Body of pancreas (tissue), 4 donors: ENCODE measurements around the gene PTPA. TPM values are rescaled to one million over a fixed set of nuclear protein-coding genes. Genes with fewer than 3 reads are reported as not detected.
"Not testable (repeated sequence)": the region's sequence is repeated elsewhere in the genome, so short reads cannot be mapped to it uniquely, and the experiment has no call there.

Source experiments
- ATAC-seq: fragments of 150-250 bp; one replicate; pipeline ENCODE4 v1.9.1; 2016
- DNase-seq, 4 donors: peaks; one replicate each; pipeline ENCODE4 v3.0.0-alpha.2; 2019
- H3K27ac ChIP-seq, 4 donors: fragments of 200-600 bp; sonication (generic); 1 replicate in 3 of 4; 2 replicates in 1 of 4; pipeline versions ENCODE4 v1.5.1 to v1.6.1; 2016 to 2019; ENCODE audit warnings: mild to moderate bottlenecking in 1 of 4, mixed read lengths in 1 of 4, moderate library complexity in 1 of 4
- H3K27me3 ChIP-seq, 2 donors: fragments of 200-600 bp; sonication (generic); one replicate each; pipeline ENCODE4 v1.6.0; 2016; ENCODE audit warnings: mild to moderate bottlenecking in 1 of 2
- H3K36me3 ChIP-seq, 2 donors: fragments of 200-600 bp; sonication (generic); replicated peaks in 1 of 2; 2 replicates each; pipeline ENCODE4 v1.5.1; 2016; ENCODE audit warnings: low read depth in 2 of 2; ENCODE audit not compliant: insufficient read depth in 1 of 2
- H3K4me1 ChIP-seq: fragments of 200-600 bp; sonication (generic); one replicate; pipeline ENCODE4 v1.6.0; 2016
- H3K4me3 ChIP-seq, 2 donors: fragments of 200-600 bp; sonication (generic); 1 replicate in 1 of 2; 2 replicates in 1 of 2; pipeline ENCODE4 v1.5.1; 2016 to 2019
- H3K9me3 ChIP-seq, 3 donors: fragments of 200-600 bp; sonication (generic); 1 replicate in 2 of 3; 2 replicates in 1 of 3; pipeline ENCODE4 v1.5.1; 2016
- POLR2A ChIP-seq, 3 donors: fragments of 450-650 bp; IDR thresholded peaks; one replicate each; pipeline ENCODE4 v1.6.1; 2016; ENCODE audit warnings: antibody characterized with exemption in 3 of 3, mild to moderate bottlenecking in 2 of 3
- WGBS, 2 donors: methylation state at CpG; one replicate each; pipeline ENCODE4 v1.1.5; 2017; 5-methylcytosine and 5-hydroxymethylcytosine counted together
- intact Hi-C: fragments of 100-400 bp; cut with DNase I; formaldehyde crosslinking; loops from one replicate; pipeline ENCODE4 v1.15.1; 2023
- total RNA-seq, 2 donors: library from RNA; depleted of rRNA; stranded (reverse); fragments of >200 nt; gene quantifications; one replicate each; pipeline ENCODE4 v1.1.0, GENCODE V29; 2016
- TF ChIP-seq, protein P1 (sequence below), 7 experiments: fragments of 450-650 bp in 4 of 7; fragments of 200-600 bp in 3 of 7; sonication (generic) in 3 of 7; IDR thresholded peaks; one replicate each; pipeline ENCODE4 v1.5.1; 2016 to 2019; ENCODE audit warnings: antibody characterized with exemption in 7 of 7

The PTPA gene
- total RNA-seq, 2 donors from 2014 or later: 32.7 to 52.1 TPM

DNA sequence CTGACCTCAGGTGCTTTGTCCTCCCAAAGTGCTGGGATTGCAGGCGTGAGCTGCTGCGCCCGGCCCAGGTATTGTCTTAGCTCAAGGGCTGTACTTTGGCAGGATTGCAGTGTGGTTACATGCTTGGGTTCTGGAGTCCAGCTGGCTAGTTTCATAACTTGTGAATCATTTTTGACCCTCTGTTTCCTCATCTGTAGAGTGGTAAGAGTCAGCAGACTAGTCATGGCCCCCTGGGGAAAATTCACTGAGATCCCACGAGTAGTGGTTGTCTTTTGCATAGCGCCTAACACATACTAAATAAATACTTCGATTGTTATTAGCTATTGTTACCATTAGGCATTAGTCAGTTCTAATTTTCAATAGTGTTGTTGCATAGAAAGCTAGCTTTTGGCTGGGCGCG, 14.3 kb downstream of the PTPA start:
- WGBS, 2 donors: 87 to 95% methylated on average over 8 of the region's 8 CpGs
- DNase-seq (no peak), ATAC-seq (no peak)
- Histone ChIP-seq H3K36me3 (peaks cover 0 to 13% of the 10 kb centered on the region in 2 donors), H3K4me3 (no peak overlapping the region), H3K27me3 (no peaks in the 10 kb centered on the region), H3K9me3 (no peaks in the 10 kb centered on the region), H3K27ac (no peak overlapping the region), H3K4me1 (no peaks in the 10 kb centered on the region)
- intact Hi-C loops: loop anchor here (5.0 kb wide), 1 partner anchor 487 kb away; no protein-coding TSS in a partner anchor
- TF ChIP-seq, protein P1, sequence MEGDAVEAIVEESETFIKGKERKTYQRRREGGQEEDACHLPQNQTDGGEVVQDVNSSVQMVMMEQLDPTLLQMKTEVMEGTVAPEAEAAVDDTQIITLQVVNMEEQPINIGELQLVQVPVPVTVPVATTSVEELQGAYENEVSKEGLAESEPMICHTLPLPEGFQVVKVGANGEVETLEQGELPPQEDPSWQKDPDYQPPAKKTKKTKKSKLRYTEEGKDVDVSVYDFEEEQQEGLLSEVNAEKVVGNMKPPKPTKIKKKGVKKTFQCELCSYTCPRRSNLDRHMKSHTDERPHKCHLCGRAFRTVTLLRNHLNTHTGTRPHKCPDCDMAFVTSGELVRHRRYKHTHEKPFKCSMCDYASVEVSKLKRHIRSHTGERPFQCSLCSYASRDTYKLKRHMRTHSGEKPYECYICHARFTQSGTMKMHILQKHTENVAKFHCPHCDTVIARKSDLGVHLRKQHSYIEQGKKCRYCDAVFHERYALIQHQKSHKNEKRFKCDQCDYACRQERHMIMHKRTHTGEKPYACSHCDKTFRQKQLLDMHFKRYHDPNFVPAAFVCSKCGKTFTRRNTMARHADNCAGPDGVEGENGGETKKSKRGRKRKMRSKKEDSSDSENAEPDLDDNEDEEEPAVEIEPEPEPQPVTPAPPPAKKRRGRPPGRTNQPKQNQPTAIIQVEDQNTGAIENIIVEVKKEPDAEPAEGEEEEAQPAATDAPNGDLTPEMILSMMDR (IDR thresholded peaks at IDR 0.05): no peak
- no peak for TF ChIP-seq POLR2A (IDR thresholded peaks at IDR 0.05)

DNA sequence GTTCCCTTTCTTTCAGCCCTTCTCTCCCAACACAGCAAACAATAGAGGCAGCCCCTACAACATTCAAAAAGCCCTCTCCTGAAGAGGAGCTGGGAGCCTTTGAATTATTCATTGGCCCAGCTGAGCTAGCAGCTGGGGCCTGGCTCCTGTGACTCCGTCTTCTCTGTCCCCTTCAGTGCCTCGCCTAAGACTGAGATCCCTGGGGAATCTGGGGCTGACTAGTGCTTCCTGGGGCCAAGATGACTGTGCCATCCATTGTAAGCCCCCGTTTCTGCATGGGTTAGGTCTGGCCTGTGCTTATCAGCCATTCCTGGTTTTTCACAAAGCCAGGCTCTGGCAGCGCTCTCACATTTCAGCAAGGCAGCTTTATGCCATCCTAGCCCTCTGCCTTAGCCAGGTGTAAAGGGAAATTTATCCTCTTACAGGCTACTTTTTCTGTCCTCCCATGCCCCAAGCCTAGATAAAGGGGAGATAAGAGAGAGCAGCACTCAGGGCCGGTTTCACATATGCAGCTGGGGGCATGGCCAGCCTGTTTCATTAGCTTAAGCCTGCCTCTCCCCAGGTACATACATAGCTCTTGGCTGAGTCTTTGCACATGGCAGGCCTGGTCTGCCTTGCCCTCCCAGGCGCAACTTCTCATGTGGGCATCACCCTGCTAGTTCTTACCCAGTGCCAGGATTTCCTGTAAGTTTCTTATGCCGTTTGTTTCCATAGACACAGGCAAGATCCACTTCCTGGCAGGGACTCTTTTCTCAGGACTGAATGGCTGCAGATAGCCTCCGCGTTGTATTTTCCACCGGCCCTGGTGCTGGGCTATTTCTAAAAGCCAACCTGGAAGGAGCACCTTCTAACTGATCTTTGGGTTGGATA, 15.8 kb downstream of the PTPA start:
- Histone ChIP-seq H3K27me3 (no peaks in the 10 kb centered on the region), H3K36me3 (peaks cover 0 to 13% of the 10 kb centered on the region in 2 donors), H3K4me3 (no peak overlapping the region), H3K9me3 (no peaks in the 10 kb centered on the region), H3K27ac (no peak overlapping the region), H3K4me1 (peaks cover 8% of the 10 kb centered on the region)
- TF ChIP-seq, protein P1 (IDR thresholded peaks at IDR 0.05): no peak
- no peak for TF ChIP-seq POLR2A (IDR thresholded peaks at IDR 0.05)
- intact Hi-C loops: loop anchor here (5.0 kb wide), 1 partner anchor 485 kb away; no protein-coding TSS in a partner anchor
- WGBS, 2 donors: 71 to 73% methylated on average over 8 to 10 of the region's 10 CpGs
- DNase-seq: no peak
- no peak for ATAC-seq

DNA sequence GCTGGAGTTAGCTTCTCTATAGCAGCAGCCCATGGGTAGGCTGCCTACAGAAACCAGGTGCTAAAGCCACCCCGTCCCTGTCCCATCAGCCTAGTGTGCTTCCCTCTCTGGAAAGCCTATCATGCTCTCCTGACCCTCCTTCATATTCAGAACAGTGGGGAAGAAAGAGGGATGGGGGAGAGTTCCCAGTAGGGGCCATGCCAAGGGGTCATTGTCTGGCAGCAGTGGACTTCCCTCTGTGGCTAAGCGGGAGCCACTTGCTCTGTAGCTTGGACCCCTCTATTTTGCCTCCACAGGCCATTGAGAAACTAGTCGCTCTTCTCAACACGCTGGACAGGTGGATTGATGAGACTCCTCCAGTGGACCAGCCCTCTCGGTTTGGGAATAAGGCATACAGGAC, 17.5 kb downstream of the PTPA start:
- no peak for DNase-seq

DNA sequence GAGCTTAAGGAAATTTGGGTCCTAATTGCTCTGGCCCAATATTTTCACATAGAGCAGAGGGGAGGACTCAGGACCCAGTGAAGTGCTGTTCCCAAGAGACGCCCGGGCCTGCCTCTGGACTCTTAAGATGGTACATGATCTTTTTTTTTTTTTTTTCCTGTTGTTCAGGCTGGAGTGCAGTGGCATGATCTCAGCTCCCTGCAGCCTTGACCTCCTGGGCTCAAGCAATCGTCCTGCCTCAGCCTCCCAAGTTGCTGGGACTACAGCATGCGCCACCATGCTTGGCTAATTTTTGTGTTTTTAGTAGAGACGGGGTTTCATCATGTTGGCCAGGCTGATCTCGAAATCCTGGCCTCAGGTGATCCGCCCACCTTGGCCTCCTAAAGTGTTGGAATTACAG, 19.1 kb downstream of the PTPA start:
- not testable (repeated sequence) for H3K9me3 ChIP-seq, DNase-seq, ATAC-seq, H3K36me3 ChIP-seq, H3K4me3 ChIP-seq, H3K4me1 ChIP-seq, H3K27ac ChIP-seq, H3K27me3 ChIP-seq
- intact Hi-C loops: loop anchor here (10.0 kb wide), 1 partner anchor 655 kb away; no protein-coding TSS in a partner anchor
- 87 to 89% methylated on average over 7 of the region's 7 CpGs for WGBS, 2 donors

More for the DNA sequence above, 17.5 kb downstream of the PTPA start:
- Histone ChIP-seq H3K27me3 (no peaks in the 10 kb centered on the region), H3K4me1 (peaks cover 8% of the 10 kb centered on the region), H3K27ac (no peak overlapping the region), H3K36me3 (peaks cover 0 to 11% of the 10 kb centered on the region in 2 donors), H3K4me3 (no peak overlapping the region), H3K9me3 (no peaks in the 10 kb centered on the region)
- intact Hi-C loops: loop anchor here (5.0 kb wide), 1 partner anchor 484 kb away; no protein-coding TSS in a partner anchor
- ATAC-seq: no peak
- WGBS, 2 donors: 91 to 100% methylated on average over 1 to 5 of the region's 5 CpGs
- TF ChIP-seq, protein P1 (IDR thresholded peaks at IDR 0.05): no peak
- no peak for TF ChIP-seq POLR2A (IDR thresholded peaks at IDR 0.05)

DNA sequence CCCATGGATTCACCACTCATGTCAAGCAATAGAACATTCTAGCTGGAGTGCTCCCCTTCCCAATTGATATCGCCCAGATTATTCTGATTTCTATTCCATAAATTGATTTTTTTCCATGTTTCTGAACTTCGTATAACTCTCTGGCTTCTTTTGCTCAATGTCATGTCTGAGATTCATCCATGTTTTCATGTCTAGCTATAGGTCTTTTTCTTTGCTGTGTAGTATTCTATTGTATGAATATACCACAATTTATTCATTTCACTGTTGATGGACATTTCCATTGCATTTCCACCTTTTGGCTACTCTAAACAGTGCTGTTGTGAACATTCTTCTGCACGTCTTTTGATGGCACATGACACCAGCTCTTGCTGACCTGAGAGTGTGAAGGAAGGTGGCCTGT, 19.6 kb downstream of the PTPA start:
- H3K27ac ChIP-seq: no peak overlapping the region
- H3K4me1 ChIP-seq: peaks cover 8% of the 10 kb centered on the region
- ATAC-seq: no peak
- no peaks in the 10 kb centered on the region for H3K27me3 ChIP-seq
- TF ChIP-seq, protein P1 (IDR thresholded peaks at IDR 0.05): no peak
- TF ChIP-seq POLR2A (IDR thresholded peaks at IDR 0.05): no peak
- peaks cover 0 to 10% of the 10 kb centered on the region in 2 donors for H3K36me3 ChIP-seq
- H3K4me3 ChIP-seq: no peak overlapping the region
- intact Hi-C loops: loop anchor here (10.0 kb wide), 1 partner anchor 654 kb away; no protein-coding TSS in a partner anchor
- H3K9me3 ChIP-seq: no peaks in the 10 kb centered on the region
- 63 to 66% methylated on average over 3 of the region's 3 CpGs for WGBS, 2 donors
- no peak for DNase-seq
